ENCODE data around the gene RBM8A. TPM values are rescaled to one million over a fixed set of nuclear protein-coding genes. Genes with fewer than 3 reads are reported as not detected.

Gene RBM8A
- total RNA-seq, 1 donor from 2014 or later = 86.8 TPM

- Mint-ChIP-seq H3K27me3 (ENCODE audit: low read depth) (no peaks in the 10 kb centered on the region), H3K27ac (ENCODE audit: unreplicated experiment) (no peak overlapping the region), H3K4me1 (ENCODE audit: low read depth) (no peaks in the 10 kb centered on the region), H3K36me3 (ENCODE audit: low read depth) (peaks cover 28% of the 10 kb centered on the region), H3K9me3 (ENCODE audit: low read depth) (no peaks in the 10 kb centered on the region), H3K4me3 (ENCODE audit: unreplicated experiment) (no peak overlapping the region)
- no peak for TF ChIP-seq CTCF (IDR thresholded peaks at IDR 0.05)
- no peak for DNase-seq (ENCODE audit: low spot score)
These were observed 28.5 kb downstream of the RBM8A start for GRCh38 chr1:145898756-145899155.

GRCh38 chr1:145897969-145898368 is 29.3 kb downstream of the RBM8A start:
- Mint-ChIP-seq H3K9me3 (ENCODE audit: low read depth) (no peaks in the 10 kb centered on the region), H3K4me1 (ENCODE audit: low read depth) (peaks cover 6% of the 10 kb centered on the region), H3K27ac (ENCODE audit: unreplicated experiment) (no peak overlapping the region), H3K4me3 (ENCODE audit: unreplicated experiment) (no peak overlapping the region), H3K27me3 (ENCODE audit: low read depth) (no peaks in the 10 kb centered on the region), H3K36me3 (ENCODE audit: low read depth) (peaks cover 28% of the 10 kb centered on the region)
- no peak for DNase-seq (ENCODE audit: low spot score)
- no peak for TF ChIP-seq CTCF (IDR thresholded peaks at IDR 0.05)

GRCh38 chr1:145895471-145895870 is 31.8 kb downstream of the RBM8A start:
- Mint-ChIP-seq H3K9me3 (ENCODE audit: low read depth) (no peaks in the 10 kb centered on the region), H3K4me3 (ENCODE audit: unreplicated experiment) (no peak overlapping the region), H3K27me3 (ENCODE audit: low read depth) (no peaks in the 10 kb centered on the region), H3K27ac (ENCODE audit: unreplicated experiment) (no peak overlapping the region), H3K4me1 (ENCODE audit: low read depth) (peaks cover 30% of the 10 kb centered on the region), H3K36me3 (ENCODE audit: low read depth) (peaks cover 18% of the 10 kb centered on the region)
- no peak for DNase-seq (ENCODE audit: low spot score)
- TF ChIP-seq CTCF (IDR thresholded peaks at IDR 0.05) = no peak

GRCh38 chr1:145893306-145894055 is 33.8 kb downstream of the RBM8A start:
- TF ChIP-seq CTCF (IDR thresholded peaks at IDR 0.05) = no peak
- H3K27ac Mint-ChIP-seq (ENCODE audit: unreplicated experiment) = peak overlapping the region; percentile 96
- H3K36me3 Mint-ChIP-seq (ENCODE audit: low read depth) = peaks cover 11% of the 10 kb centered on the region
- H3K4me1 Mint-ChIP-seq (ENCODE audit: low read depth) = peaks cover 36% of the 10 kb centered on the region
- H3K4me3 Mint-ChIP-seq (ENCODE audit: unreplicated experiment) = no peak overlapping the region
- no peak for DNase-seq (ENCODE audit: low spot score)
- H3K27me3 Mint-ChIP-seq (ENCODE audit: low read depth) = no peaks in the 10 kb centered on the region
- no peaks in the 10 kb centered on the region for H3K9me3 Mint-ChIP-seq (ENCODE audit: low read depth)

- DNase-seq (ENCODE audit: low spot score) = no peak
- H3K27ac Mint-ChIP-seq (ENCODE audit: unreplicated experiment) = peak overlapping the region; percentile 96
- H3K4me1 Mint-ChIP-seq (ENCODE audit: low read depth) = peaks cover 40% of the 10 kb centered on the region
- TF ChIP-seq CTCF (IDR thresholded peaks at IDR 0.05) = no peak
- H3K4me3 Mint-ChIP-seq (ENCODE audit: unreplicated experiment) = peak overlapping the region; percentile 42
- H3K9me3 Mint-ChIP-seq (ENCODE audit: low read depth) = no peaks in the 10 kb centered on the region
- H3K27me3 Mint-ChIP-seq (ENCODE audit: low read depth) = no peaks in the 10 kb centered on the region
- H3K36me3 Mint-ChIP-seq (ENCODE audit: low read depth) = peaks cover 7% of the 10 kb centered on the region
These were observed 34.7 kb downstream of the RBM8A start for GRCh38 chr1:145892486-145893087.
